NCI-H345 (cell line): ENCODE data around the gene CASKIN1.

Experiments
- DNase-seq: peaks from one replicate; lab custom pipeline; 2025; lab: John Stamatoyannopoulos, UW

CASKIN1 gene

GRCh38 chr16:2156849-2157224 is 39.6 kb downstream of the CASKIN1 start:
- no peak for DNase-seq

DNA sequence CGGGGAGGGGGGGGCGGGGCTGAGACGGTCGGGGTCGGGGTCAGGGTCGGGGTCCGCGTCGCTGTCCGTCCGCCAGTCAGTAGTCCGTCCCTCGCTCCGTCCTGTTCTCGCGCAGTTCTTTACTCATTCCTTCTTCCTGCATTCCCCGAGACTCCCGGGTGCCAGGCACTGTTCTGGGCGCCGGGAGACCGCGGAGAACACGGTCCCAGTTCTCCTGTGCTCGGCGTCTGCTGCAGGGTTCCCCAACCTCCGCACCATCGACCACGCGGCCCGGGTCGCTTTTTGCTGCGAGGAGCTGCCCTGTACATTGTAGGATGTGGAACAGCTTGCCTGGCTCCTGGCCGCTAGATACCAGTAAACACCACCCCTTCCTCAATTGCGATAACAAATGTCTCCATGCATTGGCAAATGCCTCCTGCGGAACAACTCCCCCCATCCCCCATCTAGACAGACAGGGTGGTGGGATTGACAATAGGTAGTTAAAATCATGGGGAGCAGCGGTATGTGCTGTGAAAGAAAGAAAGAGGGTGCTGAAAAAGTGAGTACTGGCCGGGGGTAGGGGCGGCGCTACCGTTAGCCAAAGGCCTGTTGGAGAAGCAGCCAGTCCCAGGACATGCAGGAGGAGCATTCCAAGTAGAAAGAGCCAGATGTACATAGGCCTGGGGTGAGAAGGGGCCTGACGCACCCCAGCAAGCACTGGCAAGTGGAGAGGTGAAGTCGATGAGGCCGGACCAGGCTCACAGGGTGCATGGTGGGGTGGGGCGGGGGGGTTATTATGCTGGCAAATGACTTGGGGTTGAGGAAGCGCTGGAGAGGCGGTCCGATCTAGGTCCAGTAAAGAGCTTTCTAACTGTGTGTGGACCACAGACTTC is 40.2 kb downstream of the CASKIN1 start:
- DNase-seq: no peak

GRCh38 chr16:2155091-2155950 is 41.1 kb downstream of the CASKIN1 start, which contains the start of gene TRAF7:
TSS of gene TRAF7 (plus strand) at chr16:2155782. CDS start at chr16:2163921, 8,139 bp downstream.
- peak; percentile 100 for DNase-seq

DNA sequence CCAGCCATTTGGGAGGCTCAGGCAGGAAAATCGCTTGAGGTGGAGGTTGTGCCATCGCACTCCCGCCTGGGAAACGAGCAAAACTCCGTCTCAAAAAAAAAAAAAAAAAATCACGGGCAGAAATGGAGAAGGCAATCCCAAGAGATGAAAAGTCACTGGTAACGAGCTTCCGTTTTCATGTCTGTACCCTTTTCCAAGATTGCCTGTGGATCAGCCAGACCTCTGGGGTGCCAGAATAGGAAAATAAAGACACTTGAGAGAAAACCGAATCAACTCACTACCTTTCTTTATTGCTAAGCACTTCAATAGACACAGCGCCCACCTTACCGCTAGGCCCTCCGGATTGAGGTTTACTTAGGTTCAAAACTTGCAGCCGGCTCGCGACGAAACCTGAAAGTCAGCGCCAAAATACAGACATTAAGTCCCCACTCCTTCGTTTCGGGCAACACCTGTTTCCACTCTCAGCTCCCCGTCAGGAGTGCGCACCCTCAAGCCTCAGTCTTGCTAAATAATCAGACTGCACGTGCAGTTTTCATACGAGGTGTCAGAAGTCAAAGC is 41.8 kb downstream of the CASKIN1 start:
- DNase-seq: peak; percentile 51

DNA sequence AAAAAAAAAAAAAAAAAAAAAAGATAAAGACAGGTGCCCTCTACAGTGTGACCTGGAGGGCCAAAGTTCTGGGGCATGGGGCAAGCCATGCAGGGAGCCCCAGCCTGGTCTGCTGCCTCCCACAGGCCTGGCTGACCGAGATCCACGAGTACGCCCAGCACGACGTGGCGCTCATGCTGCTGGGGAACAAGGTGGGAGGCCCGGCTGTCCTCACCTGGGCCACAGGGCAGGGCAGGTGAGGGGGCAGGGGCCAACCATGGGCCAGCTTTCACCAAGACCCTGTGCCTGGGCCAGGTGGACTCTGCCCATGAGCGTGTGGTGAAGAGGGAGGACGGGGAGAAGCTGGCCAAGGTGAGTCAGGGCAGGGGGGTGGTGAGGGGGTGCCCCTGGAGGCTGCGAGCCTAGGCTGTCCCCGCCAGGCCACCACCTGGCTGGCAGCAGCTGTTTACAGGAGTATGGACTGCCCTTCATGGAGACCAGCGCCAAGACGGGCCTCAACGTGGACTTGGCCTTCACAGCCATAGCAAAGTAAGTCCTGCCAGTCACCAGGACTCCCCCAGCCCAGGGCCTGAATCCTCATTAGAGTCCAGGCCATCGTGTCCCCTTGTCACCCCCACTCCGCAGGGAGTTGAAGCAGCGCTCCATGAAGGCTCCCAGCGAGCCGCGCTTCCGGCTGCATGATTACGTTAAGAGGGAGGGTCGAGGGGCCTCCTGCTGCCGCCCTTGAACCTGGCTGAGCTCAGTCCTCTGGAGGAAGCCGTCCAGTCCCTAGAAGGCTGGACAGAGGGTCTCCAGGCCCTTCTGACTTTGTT is 43.5 kb downstream of the CASKIN1 start:
- DNase-seq: peak; percentile 36

DNA sequence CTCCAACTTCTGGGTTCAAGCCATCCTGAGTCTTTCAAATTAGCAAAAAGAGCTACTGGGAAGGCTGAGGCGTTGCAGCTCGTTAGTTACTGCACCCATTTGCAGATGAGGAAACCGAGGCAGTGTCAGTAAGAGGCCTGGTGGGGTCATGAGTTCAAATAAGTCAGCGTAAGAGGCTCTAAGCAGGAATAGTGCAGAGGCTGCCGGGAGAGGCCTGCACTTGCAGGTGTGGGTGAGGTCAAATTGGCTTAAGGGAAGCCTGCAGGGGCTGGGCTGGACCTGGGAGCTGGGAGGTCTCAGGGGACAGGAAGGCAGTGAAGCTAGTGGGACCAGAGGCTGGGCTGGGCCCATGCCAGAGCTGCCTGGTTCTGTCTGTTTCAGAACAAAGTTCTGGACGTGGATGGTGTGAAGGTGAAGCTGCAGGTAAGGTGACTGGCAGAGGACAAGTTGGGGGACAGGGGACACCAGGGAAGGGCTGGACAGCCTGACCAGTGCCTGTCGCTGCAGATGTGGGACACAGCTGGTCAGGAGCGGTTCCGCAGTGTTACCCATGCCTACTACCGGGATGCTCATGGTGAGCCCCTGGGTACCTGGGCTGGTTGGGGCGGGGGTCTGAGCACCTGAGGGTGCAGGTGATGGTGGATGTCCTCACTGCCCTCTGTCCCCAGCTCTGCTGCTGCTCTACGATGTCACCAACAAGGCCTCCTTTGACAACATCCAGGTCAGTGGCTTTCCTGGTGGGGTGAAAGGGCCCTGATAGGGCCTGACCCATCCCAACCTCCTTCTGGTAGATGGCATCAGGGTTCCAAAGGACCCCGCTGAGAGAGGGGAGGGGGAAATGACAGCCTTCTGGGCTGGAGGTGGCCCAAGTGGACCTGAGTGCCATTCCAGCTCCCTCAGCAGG is 45.0 kb downstream of the CASKIN1 start:
- DNase-seq: no peak

DNA sequence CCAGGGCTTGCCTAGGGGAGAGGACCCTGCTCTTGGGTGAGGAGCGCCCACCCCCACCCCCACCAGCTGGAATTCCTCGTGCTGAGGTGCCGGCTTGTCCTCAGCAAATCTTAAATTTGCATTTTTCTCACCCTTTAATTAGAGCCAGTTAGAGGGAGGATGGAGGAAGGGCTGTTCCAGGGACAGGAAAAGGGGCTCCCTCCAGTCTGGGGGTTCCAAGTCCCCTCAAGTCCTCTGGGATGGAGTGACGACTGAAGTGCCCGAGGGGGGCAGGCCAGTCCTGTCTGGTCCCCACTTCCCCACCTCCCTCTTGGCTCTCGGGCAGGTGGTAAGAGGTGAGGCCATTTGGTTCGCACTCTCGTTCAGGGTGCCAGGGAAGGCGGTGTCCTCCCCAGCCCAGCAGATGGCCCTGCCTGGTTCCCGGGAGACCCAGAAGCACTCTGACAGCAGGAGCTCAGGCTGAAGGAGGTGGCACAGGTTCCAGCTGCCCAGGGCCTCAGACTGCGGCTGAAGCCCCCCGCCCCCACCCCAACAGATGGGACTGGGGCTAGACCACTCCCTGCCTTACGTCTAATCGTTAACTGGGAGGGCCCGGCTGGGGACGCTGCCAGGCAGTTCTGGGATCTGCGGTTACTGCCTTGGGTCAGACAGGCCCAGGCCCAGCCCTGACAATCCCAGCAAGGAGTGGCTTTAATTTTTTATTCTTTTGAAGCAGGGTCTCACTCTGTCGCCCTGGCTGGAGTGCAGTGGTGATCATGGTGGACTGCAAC is 45.8 kb downstream of the CASKIN1 start:
- peak; percentile 58 for DNase-seq

DNA sequence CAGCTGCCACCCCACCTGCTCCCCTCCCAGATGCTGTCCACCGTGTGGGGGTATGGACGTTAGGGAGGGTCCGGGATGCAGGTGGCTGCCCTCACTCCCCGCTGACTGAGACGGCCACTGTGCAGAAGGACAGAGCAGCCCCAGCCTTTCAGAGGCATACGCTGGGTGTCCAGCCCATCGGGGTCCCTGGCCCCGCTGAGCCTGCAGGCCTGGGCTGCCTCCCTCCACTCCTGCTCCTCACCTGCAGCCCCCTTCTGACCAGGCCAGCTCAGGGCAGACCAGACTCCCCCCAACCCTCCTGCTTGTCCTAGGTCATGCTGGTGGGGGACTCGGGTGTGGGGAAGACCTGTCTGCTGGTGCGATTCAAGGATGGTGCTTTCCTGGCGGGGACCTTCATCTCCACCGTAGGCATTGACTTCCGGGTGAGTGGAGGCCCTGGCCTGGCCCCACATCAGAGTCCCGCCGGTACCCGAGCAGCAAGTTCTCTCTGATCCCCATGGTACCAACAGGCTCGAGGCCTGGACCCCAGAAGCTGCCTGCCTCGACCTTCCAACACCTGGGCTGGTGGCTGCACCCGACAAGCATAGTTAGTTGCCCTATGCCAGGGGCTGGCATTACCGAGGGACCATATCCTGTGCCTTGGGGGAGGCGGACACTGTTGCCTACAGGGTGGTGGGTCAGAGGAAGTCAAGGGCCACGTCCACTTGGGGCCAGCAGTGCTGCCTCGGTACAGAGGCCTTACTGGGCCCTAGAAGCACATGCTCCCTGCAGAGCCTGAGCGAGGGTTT is 46.6 kb downstream of the CASKIN1 start:
- no peak for DNase-seq

GRCh38 chr16:2148714-2149629 is 47.4 kb downstream of the CASKIN1 start:
- DNase-seq: no peak

- peak; percentile 95 for DNase-seq
Measured at GRCh38 chr16:2147981-2148671, 48.3 kb downstream of the CASKIN1 start, which contains the start of gene RAB26. TSS of gene RAB26 (plus strand) at chr16:2148625. CDS start at chr16:2148784, 159 bp downstream.

GRCh38 chr16:2147378-2147777 is 49.0 kb downstream of the CASKIN1 start:
- DNase-seq: no peak

DNA sequence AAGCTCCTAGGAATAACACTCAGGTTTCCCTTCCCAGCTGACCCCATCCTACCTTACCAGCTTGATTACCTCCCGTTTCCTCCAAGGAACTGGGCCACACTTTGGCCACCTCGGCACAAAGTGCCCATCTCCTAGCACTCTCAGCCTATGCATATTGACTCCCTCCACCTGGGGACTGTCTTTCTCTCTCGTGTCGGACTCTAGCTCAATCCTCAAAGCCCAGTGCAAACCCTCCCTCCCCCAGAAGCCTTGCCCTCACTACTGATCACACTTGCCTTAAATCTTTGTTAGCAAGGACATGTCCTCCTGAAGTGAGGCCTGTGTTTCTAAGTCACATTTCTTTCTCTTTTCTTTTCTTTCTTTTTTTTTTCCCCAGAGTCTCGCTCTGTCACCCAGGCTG is 50.6 kb downstream of the CASKIN1 start:
- DNase-seq: no peak

- no peak for DNase-seq
Measured at GRCh38 chr16:2143878-2144485, 52.4 kb downstream of the CASKIN1 start.

GRCh38 chr16:2142942-2143877 is 53.2 kb downstream of the CASKIN1 start:
- DNase-seq: peak; percentile 32

- DNase-seq: peak; percentile 90
Measured at GRCh38 chr16:2135770-2136490, 60.5 kb downstream of the CASKIN1 start, which contains the start of gene PKD1. TSS of gene PKD1 (minus strand) at chr16:2135898. CDS start at chr16:2135689, 209 bp downstream.
